Stimulated activated CD8-positive, alpha-beta memory T cell treated with anti-CD3 and anti-CD28 coated beads, Interleukin-15, amount 100 ng/mL, for 1 hour (primary cell): Measurements from ENCODE around the gene LPIN1.
"Not testable (repeated sequence)": the region's sequence is repeated elsewhere in the genome, so short reads cannot be mapped to it uniquely, and the experiment has no call there.

Source experiments
- DNase-seq: peaks from one replicate; pipeline ENCODE4 v3.0.0-alpha.2; 2020; ENCODE audit warnings: low read depth

The LPIN1 gene

DNA sequence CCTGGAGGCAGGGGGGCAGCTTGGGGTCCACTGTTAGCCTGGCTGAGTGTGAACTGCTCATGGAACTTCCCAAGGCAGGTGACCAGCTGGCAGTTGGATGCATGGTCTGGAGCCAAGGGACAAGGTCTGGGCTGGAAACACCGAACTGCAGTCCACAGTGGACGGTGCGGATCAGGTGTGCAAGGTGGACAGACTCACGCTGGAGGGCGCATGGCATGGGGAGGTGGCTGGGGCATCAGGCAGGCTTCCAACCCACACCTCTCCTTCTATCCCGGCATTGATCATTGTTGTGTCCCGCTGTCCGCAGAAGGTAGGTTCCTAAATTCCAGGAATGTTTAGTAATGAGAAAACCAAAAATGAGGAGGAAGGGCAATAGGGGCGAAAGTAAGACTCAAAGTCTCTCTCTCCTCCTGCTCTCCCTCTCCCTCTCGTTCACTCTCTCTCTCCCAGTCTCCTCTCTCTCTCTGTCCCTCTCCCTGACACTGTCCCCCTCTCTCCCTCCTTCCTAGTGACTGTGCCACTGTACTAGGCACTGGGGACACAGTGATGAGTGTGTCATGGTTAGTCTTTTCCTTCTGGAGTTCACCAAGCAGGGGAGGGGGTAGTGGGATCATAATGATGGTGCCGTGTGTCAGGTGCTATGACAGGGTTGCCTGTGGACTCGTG is 30.3 kb upstream of the LPIN1 start:
- no peak for DNase-seq

- no peak for DNase-seq
Observed at GRCh38 chr2:11716689-11717321, 29.6 kb upstream of the LPIN1 start.

DNA sequence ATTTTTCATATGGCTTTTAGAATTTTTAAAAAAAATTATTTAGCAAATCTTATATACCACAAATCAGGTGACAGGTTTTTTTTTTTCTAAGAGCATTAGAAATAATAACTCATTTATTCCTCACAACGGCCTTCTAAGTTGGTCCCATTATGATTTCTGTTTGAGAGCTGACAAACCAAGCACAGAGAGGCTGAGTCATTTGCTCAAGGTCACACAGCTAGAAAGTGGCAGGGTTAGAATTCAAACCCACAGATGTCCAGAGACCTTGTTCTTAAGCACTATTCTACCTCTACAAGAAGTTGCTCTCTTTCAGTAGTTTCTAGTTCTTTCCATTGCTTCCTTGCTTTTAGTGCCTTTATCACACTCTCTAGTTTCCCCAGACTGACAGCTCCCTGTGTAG is 28.8 kb upstream of the LPIN1 start:
- DNase-seq: no peak

GRCh38 chr2:11718606-11719005 is 27.8 kb upstream of the LPIN1 start:
- no peak for DNase-seq

DNA sequence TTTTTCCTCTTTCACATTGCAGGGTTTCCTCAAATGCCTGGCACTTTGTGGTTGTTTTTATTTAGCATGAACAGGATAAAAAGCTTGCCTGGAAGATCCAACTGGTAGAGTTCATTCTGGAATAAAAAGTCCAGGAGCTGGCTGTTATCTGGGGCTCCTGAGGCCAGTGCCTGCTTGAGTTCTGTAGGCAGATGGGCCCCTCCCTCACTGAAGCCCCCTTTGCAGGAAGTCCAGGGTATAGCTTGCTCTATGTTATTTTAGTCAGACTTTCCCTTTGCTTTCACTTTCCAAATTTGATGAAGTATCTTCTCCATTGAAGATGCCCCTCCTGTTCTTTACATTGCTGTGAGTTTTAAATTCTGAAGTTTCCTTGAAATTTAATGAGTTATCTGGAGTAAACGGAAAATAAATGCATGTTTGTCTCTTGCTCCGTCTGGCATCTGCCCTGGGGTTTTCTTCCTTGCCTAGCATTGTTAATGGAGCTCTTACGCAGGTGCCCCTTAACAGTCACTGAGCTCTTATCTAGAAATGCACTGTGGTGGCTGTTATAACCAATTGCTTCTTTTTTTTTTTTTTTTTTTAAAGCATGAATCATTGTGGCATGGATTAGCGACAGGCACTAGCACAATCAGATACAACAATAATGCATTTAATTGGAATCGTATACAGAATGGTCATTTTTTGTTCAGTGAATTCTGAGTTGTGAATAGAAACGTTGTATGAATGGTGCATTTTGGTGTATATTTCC is 27.0 kb upstream of the LPIN1 start:
- DNase-seq: no peak

GRCh38 chr2:11720752-11721151 is 25.7 kb upstream of the LPIN1 start:
- DNase-seq: no peak

GRCh38 chr2:11722292-11723060 is 24.0 kb upstream of the LPIN1 start:
- DNase-seq: no peak

- no peak for DNase-seq
Observed at GRCh38 chr2:11723061-11723371, 23.4 kb upstream of the LPIN1 start.

DNA sequence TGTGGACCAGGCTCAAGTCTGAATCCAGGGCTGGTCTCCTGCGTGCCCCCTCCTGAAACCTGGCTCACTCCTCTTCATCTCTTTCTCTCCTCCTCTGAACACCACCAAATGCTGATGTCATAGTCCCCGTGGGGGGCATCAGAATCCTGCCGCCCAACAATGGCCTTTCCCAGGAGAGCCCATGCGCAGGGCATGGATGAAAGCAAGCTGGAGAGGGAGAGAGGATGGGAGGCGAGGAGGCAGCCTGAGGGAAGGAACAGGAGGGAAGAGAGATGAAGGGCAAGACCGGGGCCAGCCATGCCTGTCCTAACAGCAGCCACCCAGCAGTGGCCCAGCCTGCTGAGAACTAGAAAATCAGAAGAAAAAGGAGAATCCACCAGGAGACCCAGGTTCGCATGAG is 22.3 kb upstream of the LPIN1 start:
- DNase-seq: no peak

DNA sequence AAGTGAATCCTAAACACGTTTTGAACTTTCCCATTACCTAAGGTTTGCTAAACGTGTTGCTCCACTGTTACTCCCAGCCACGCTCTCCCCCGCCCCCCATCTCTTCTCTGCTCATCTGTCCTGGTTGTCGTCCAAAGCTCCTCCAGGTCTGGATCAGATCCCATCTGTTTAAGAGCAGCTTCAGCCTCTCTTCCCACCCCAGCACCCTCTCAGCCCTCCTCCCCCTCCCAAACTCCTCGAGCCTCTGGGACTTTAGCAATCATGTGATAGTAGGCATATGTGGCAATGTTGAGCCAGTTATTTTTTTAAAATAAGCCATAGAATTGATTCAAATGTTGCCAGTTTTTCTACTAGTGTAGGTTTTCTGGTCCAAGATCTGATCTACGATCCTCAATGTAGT is 20.0 kb upstream of the LPIN1 start:
- no peak for DNase-seq

GRCh38 chr2:11729362-11730212 is 16.8 kb upstream of the LPIN1 start:
- DNase-seq: no peak

GRCh38 chr2:11731214-11731984 is 15.0 kb upstream of the LPIN1 start:
- DNase-seq: not testable (repeated sequence)

DNA sequence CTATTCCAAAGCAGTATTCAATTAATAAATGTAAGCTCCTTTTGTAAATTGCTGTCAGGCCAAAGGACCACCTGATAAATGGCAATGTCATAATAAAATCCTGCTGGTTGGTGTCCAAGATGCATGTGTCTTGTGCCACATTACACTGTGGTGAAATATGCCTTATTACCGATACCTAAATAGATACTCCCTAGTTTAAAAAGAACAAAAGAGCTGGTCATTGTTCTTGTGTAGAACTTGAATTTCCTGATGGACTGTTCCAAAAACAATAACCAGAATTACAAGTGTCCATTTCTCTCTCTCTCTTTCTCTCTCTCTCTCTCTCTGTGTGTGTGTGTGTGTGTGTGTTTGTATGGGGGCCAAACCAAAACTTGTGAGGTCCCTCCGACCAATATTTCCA is 13.8 kb upstream of the LPIN1 start:
- no peak for DNase-seq

- DNase-seq: not testable (repeated sequence)
Observed at GRCh38 chr2:11737852-11738251, 8.6 kb upstream of the LPIN1 start.

- no peak for DNase-seq
Observed at GRCh38 chr2:11738589-11739436, 7.6 kb upstream of the LPIN1 start.

GRCh38 chr2:11740723-11741122 is 5.7 kb upstream of the LPIN1 start:
- no peak for DNase-seq

- DNase-seq: no peak
Observed at GRCh38 chr2:11742317-11742701, 4.1 kb upstream of the LPIN1 start.

DNA sequence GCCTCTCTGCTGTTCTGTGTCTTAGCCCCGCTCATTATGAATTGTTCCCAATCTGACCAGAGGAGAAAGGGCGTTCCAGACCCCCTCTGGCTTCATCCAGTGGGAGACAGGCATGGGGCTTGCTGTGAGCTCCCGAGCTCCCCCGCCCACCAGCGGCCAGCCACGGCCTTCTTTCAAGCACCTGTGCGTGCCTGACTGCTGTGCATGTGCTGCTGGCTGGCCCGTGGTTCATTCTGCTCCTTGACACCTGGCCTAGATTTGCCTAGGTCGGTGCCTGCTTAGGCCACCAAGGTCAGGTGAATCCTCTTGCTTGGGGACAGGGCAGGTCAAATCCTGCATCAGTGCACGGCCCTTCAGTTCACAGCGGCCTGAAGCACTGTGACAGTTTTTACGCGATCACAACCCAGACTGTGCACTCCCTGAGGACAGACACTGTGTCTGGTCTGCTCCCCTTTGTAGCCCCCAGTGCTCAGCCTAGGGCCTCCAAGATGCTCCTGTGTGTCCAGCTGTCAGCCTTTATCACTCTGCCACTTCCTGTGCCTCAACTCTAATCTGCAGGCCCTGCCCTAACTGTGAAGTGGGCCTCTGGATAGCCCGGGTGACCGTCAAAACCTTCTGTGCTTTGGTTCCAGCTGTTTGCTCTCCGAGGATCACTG is 3.6 kb upstream of the LPIN1 start:
- no peak for DNase-seq

- no peak for DNase-seq
Observed at GRCh38 chr2:11743366-11743765, 3.1 kb upstream of the LPIN1 start.
